LNCAP (cell line): Measurements from ENCODE around the gene BBC3.

Experiments
- TF ChIP-seq, protein P1 (sequence below): fragments of 450-650 bp; IDR thresholded peaks from 2 replicates; pipeline ENCODE4 v1.5.1; 2017; ENCODE audit warnings: mild to moderate bottlenecking

Gene BBC3

DNA sequence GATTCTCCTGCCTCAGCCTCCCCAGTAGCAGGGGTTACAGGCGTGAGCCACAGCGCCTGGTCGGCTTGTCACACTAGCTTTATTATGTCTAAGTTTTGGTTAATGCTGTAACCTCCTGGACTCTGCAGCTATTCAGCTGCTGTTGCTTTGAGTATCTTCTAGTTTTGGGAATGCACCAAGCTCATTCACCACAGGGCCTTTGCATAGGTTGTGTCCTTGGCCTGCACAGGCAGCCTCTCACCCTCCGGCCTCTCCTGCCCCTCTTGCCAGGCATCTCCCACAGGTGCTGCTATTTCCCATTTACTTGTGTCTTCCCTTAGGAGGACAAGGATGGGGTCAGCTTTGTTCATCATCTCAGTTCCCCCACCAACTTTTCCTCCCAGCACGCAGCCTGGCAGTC, 23.0 kb upstream of the BBC3 start:
- TF ChIP-seq, protein P1, sequence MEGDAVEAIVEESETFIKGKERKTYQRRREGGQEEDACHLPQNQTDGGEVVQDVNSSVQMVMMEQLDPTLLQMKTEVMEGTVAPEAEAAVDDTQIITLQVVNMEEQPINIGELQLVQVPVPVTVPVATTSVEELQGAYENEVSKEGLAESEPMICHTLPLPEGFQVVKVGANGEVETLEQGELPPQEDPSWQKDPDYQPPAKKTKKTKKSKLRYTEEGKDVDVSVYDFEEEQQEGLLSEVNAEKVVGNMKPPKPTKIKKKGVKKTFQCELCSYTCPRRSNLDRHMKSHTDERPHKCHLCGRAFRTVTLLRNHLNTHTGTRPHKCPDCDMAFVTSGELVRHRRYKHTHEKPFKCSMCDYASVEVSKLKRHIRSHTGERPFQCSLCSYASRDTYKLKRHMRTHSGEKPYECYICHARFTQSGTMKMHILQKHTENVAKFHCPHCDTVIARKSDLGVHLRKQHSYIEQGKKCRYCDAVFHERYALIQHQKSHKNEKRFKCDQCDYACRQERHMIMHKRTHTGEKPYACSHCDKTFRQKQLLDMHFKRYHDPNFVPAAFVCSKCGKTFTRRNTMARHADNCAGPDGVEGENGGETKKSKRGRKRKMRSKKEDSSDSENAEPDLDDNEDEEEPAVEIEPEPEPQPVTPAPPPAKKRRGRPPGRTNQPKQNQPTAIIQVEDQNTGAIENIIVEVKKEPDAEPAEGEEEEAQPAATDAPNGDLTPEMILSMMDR: no peak

DNA sequence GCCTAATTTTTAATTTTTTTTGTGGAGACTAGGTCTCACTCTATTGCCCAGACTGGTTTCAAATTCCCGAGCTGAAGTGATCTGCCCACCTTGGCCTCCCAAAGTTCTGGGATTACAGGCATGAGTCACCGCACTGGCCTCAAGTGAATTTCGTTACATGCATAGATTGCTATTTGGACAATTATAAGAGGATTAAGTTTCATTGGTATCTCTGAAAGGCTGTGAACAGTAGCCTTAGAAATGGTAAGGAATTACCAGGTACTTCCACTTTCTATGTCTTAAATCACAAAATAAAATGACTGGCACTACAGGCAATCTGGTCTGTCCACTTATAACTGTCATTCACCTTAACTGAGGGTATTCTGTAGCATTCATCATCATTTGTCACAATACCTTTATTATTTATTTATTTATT, 22.5 kb upstream of the BBC3 start:
- TF ChIP-seq, protein P1: no peak

DNA sequence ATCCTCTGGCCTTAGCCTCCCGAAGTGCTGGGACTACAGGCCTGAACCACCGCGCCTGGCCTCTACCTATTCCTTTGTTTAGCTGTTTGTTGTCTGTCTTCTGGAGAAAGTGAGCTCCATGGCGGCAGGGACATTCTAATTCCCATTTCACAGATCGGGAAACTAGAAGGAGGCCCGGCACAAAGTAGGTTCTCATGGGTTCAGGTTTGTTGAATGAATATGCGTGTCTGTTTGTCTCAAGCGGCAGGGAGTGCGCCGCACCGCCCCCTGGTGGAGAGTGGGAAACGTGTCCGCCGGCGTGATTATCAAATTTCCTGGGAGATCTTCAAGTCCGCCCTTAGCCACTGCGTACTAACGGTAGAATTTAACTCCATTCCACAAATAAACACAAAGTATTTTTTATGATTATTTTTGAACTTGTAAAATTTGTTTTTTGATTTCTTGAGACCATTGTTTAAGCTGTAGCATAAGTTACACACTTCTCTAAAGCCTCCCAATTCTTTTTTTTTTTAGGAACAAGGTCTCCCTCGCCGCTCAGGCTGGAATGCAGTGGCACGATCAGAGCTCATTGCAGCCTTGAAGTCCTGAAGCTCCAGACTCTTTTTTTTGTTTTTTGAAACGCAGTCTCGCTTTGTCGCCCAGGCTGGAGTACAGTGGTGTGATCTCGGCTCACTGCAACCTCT, 16.4 kb upstream of the BBC3 start:
- TF ChIP-seq, protein P1: peak; percentile 66

DNA sequence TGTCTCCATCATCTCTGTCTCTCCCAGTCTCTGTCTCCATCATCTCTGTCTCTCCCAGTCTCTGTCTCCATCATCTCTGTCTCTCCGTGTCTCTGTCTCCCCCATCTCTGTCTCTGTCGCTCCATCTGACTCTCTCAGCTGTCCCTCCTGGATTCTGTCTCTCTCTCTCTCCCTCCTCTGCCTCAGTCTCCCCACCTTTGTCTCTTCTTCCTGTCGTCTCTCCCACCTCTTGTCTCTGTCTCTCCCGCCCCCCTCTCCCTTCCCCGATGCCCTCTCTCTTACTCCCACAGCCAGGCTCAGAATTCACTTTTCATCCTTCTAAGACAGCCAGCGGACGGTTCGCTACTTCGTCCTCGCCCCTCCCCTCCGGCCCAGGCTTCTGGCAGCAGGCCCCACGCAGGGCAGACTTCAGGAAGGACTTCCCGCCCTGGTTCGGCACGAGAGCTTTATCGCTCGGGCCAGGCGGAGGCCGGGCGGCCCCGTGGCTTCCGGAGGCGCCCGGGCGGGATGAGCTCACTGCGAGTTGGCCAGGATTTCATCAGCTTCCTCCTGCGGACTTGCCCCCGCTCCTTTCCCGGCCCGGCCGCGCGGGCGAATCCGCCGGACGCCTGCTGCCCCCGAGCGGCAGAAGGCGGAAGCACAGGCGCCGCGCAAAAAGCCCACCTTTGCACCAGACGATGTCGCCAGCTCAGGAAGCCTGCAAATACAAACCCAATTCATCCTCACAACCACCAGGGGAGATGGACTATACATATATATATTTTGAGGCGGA, 13.0 kb upstream of the BBC3 start:
- TF ChIP-seq, protein P1: peak; percentile 80

DNA sequence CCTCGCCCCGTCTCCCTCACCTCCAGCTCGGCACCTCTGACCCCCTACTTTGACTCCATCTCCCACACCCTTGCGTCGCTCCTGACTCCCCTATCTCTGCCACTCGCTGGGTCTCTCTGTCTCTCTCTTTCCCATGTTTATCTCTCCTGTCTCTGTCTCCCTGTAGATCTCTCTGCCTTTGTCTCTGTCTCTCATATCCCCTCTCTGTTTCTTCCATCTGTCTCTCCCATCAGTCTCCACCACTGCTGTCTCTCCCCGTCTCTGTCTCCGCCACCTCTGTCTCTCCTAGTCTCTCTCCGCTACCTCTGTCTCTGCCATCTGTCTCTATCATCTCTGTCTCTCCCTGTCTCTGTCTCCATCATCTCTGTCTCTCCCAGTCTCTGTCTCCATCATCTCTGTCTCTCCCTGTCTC, 12.4 kb upstream of the BBC3 start:
- TF ChIP-seq, protein P1: no peak

DNA sequence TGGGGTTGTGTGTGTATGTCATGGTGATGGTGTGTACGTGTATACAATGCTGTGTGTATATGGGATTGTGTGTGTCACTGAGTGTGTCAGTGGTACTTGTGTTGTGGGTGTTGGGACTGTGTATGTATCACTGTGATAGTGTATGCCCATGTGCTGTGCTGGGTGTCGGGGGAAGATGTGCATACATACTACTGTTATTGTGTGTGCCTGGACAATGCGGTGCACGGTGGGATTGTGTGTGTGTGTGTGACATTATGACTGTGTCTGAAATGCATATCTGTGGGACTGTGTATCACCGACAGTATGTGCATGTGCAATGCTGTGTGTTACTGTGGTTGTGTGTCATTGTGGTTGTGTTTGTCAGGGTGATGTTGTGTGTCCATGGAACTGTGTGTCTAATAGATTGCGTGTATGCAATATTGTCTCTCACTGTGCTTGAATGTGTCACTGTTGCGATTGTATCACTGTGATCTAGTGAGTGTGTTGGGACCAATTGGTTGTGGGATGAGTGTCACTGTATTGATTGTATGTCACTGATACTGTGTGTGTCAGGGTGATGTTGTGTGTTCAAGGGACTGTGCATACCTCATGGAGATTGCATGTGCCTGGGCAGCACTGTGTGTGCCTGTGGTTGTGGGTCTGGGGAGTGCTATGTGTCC, 11.0 kb upstream of the BBC3 start:
- TF ChIP-seq, protein P1: no peak

DNA sequence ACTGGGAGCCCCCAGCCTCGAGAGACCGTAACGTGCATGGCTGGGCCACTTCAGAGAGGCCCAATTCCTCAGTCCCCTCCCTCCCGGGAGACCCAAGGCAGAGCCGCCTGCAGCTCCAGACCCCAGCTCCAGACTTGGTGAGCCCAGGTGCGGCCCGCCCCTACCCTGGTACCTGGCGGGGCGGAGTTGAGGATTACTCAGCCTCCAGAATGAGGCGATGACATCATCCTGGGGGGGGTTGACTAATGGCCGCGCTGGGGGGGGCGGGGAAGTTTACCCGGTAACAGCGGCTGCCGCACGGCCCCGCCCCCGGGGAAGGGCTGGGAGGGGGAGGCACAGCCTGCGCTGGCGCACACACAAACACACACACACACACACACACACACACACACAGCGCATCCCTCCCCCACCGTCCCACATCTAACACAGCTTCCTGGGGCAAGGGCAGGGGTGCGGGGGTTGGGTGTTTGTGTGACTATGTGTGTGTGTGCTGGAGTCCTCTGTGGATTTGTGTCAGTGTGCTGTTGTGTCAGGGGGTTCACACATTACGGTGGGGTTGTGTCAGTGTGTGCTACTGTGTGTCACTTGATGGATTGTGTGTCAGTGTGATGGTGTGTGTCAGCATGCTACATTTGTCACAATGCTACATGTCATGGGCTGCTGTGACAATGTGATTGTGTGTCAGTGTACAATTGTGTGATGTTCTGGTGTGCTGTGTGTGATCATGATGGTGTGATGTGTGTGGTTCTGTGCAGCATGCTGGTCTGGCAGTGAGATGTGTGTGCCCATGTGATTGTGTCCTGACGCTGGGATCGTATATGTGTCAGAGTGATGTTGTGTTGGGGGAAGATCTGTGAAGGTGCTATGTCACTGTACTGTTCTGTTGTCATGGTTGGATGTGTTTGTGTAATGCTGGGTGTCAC, 10.3 kb upstream of the BBC3 start:
- TF ChIP-seq, protein P1: no peak
